AG04450 (cell line): Measurements from ENCODE around the gene BNIPL. TPM values are rescaled to one million over a fixed set of nuclear protein-coding genes. Genes with fewer than 3 reads are reported as not detected.

Source experiments
- CTCF ChIA-PET: fragments of 300-600, 350-600 bp; formaldehyde crosslinking; extraction: SDS; loops from one replicate; lab custom pipeline; 2022; ENCODE audit warnings: antibody characterized with exemption, inconsistent platforms; lab: Charles Lee
- POLR2A ChIA-PET: fragments of 350-600 bp; formaldehyde crosslinking; extraction: SDS; loops from one replicate; lab custom pipeline; 2021; ENCODE audit warnings: antibody characterized with exemption, inconsistent platforms; lab: Yijun Ruan, JAX
- DNase-seq: peaks from one replicate; pipeline ENCODE4 v3.0.0-alpha.2; 2011; ENCODE audit warnings: low read depth, low spot score
- H3K27ac ChIP-seq: one replicate; pipeline ENCODE4 v1.5.1; 2012; ENCODE audit warnings: low read depth, low read length, control low read depth
- H3K27me3 ChIP-seq: one replicate; pipeline ENCODE4 v1.6.0; 2012; ENCODE audit warnings: low read length; ENCODE audit not compliant: control insufficient read depth, insufficient read depth
- H3K4me3 ChIP-seq: 2 replicates; pipeline ENCODE4 v1.5.1; 2011; ENCODE audit warnings: mild to moderate bottlenecking, low read depth, low read length, control low read depth
- H3K9me3 ChIP-seq: 2 replicates; pipeline ENCODE4 v1.5.1; 2012; ENCODE audit warnings: low read length; ENCODE audit not compliant: control insufficient read depth, insufficient read depth
- CTCF ChIP-seq: IDR thresholded peaks from 2 replicates; pipeline ENCODE4 v1.5.1; 2011; ENCODE audit warnings: low read depth, low read length, control low read depth, inconsistent platforms
- polyA plus RNA-seq: library from polyadenylated mRNA; depleted of rRNA; stranded (reverse); fragments of >200 nt; gene quantifications from 2 replicates; pipeline ENCODE4 v1.2.3, GENCODE V29; 2011

Gene BNIPL
- polyA plus RNA-seq, 1 experiment = 0.16 TPM

DNA sequence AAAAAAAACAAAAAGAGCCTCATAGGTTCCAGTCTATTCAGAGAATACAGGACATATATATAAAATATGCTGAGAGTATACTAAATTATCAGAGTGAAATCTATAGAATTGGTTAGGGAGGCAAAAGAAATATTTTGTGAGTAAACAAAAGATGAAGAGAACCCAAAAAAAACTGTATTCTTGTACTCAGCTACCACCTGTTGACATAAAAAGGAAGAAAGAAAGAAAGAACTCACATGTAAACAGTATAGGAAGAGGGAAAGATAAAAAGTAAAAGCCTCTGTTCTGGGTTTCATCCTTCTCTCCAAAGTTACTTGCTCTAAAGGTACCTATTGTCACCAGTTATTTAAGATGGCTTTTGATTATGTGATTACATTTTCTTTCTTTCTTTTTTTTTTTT lies 9.9 kb upstream of the BNIPL start:
- ChIA-PET POLR2A (no interaction called here), CTCF (interaction anchor here (1.3 to 3.0 kb wide), 4 partner anchors 20 to 73 kb away, joined by 3 to 22 read pairs (median 3); partner anchors contain the start of gene C1orf56)
- Histone ChIP-seq H3K9me3 (no peaks in the 10 kb centered on the region), H3K27ac (no peak overlapping the region), H3K4me3 (no peak overlapping the region), H3K27me3 (no peaks in the 10 kb centered on the region)
- no peak for TF ChIP-seq CTCF
- no peak for DNase-seq

DNA sequence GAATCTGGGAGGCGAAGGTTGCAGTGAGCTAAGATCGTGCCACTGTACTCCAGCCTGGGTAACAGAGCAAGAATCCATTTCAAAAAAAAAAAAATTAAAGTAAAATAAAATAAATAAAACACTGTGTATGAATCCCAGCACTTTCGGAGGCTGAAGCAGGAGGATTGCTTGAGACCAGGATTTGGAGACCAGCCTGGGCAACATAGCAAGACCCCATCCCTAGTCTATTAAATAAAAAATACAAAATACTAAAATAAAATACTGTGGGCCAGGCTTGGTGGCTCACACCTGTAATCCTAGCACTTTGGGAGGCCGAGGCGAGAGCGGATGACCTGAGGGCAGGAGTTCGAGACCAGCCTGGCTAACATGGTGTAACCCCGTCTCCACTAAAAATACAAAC lies 4.2 kb upstream of the BNIPL start:
- TF ChIP-seq CTCF = no peak
- H3K27ac ChIP-seq = no peak overlapping the region
- H3K9me3 ChIP-seq = no peaks in the 10 kb centered on the region
- no peaks in the 10 kb centered on the region for H3K27me3 ChIP-seq
- CTCF ChIA-PET = no interaction called here
- no peak for DNase-seq
- H3K4me3 ChIP-seq = no peak overlapping the region
- POLR2A ChIA-PET = interaction anchor here (0.6 kb wide), 1 partner anchor 33 kb away, joined by 4 read pairs; no protein-coding TSS in a partner anchor

DNA sequence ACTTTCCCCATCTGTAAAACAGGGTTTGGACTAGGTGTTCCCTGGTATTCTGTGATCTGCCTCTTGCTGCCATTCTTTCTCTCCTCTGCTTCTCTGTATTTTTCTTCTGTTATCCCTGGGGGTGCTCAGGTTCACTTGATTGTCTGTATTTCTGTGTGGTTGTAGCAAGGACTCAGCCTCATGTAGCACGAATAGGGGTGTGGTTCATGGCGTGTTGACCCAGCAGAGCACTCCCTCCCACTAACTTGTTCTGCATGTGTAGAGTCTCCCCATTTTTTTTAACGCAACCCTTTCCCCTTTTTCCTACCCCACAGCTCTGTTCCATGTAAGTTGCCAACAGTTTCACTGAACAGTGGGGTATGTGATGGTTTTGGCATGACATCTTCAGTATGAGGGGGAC lies 1.2 kb upstream of the BNIPL start:
- Histone ChIP-seq H3K4me3 (no peak overlapping the region), H3K27me3 (no peaks in the 10 kb centered on the region), H3K9me3 (no peaks in the 10 kb centered on the region), H3K27ac (no peak overlapping the region)
- no peak for TF ChIP-seq CTCF
- no peak for DNase-seq
- CTCF ChIA-PET = no interaction called here
- POLR2A ChIA-PET = no interaction called here

DNA sequence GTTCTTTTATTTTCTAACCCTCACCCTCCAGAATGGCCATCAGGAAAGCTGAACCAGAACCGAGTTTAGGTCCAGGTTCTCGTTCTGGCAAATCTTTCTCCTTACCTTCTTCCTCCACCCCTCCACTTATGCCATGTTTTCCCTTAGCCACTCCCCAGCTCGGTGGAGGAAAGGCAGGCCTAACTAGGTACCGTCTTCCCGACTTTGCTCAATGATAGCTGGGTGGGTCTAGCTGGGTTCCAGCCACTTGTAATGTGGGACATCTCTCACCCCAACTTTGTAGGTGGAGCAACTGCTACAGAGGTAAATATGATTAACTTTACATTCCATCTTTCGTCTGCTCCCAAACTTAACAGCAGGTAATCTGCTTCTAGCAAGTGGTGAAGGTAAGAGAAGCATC lies 646 bp downstream of the BNIPL start:
- H3K27ac ChIP-seq = no peak overlapping the region
- DNase-seq = no peak
- no peak overlapping the region for H3K4me3 ChIP-seq
- CTCF ChIA-PET = interaction anchor here (0.5 kb wide), 1 partner anchor 13 kb away, joined by 4 read pairs; no protein-coding TSS in a partner anchor
- H3K27me3 ChIP-seq = no peaks in the 10 kb centered on the region
- TF ChIP-seq CTCF = no peak
- H3K9me3 ChIP-seq = no peaks in the 10 kb centered on the region
- POLR2A ChIA-PET = no interaction called here

GRCh38 chr1:151039521-151039920 lies 3.1 kb downstream of the BNIPL start:
- ChIA-PET CTCF (no interaction called here), POLR2A (no interaction called here)
- TF ChIP-seq CTCF = no peak
- H3K4me3 ChIP-seq = no peak overlapping the region
- no peaks in the 10 kb centered on the region for H3K9me3 ChIP-seq
- no peaks in the 10 kb centered on the region for H3K27me3 ChIP-seq
- no peak for DNase-seq
- H3K27ac ChIP-seq = no peak overlapping the region
